Measurements from ENCODE around the gene HSPA4L.
A peak's percentile ranks its signal among the peaks of the same experiment; 100 is the strongest.

The HSPA4L gene

GRCh38 chr4:127782275-127783025 is at the start of gene HSPA4L:
Gene HSPA4L, plus strand, starts transcription at chr4:127782322. Its CDS starts 229 bp downstream, at chr4:127782551.
- DNase-seq (ENCODE audit: low spot score), result peak; percentile 16

- DNase-seq (ENCODE audit: low spot score), result peak; percentile 19
These were observed 49.3 kb upstream of the HSPA4L start for GRCh38 chr4:127732623-127733328.

DNA sequence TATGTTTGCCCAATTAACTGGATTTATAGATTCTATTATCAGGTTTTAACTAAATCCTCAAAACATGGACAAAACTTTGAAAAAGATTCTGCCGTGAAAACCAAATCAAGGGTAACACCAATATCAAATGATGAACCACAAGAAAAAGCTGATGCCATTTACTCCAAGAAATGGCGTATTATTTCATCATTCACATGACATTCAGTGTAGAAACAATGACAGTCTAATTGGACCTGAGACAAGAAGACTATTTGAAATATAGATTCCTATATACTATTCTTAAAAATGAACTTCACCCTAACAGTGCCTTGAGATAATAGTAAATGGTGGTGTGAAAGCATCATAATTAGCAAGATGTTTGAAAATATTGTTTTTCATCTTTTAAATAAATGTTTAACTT is 47.1 kb upstream of the HSPA4L start:
- no peak for DNase-seq (ENCODE audit: low spot score)

DNA sequence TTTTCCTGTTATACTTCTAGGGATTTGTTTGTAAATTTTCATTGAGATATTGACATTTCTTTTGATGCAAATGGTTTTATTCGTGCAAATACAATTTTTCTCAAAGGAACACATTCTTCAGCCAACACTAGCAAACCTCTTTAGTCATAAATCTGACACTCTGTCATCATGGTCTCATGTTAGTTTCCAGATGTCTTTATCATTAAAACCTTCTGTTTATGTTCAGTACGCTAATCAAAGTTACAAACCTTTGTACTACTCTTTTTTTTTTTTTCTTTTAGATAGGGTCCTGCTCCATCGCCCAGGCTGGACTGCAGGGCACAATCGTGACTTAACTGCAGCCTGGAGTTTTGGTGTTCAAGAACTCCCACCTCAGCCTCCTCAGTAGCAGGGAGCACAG is 44.8 kb upstream of the HSPA4L start:
- DNase-seq (ENCODE audit: low spot score), result no peak

DNA sequence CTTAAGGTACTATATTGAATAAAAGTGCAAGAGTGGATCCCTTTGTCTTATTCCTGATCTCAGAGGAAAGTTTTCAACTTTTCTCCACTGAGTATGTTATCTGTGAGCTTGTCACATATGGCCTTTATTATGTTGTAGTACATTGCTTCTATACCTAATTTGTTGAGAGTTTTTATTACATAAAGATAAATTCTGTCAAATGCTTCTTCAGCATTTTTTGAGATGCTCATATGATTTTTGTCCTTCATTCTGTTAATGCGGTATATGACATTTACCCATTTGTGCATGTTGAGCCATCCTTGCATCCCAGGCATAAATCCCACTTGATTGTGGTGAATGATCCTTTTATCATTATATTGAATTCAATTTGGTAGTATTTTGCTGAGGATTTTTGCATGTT is 40.9 kb upstream of the HSPA4L start:
- no peak for DNase-seq (ENCODE audit: low spot score)

- no peak for DNase-seq (ENCODE audit: low spot score)
These were observed 34.2 kb upstream of the HSPA4L start for GRCh38 chr4:127747883-127748282.

- DNase-seq (ENCODE audit: low spot score), result no peak
These were observed 33.2 kb upstream of the HSPA4L start for GRCh38 chr4:127748957-127749356.

DNA sequence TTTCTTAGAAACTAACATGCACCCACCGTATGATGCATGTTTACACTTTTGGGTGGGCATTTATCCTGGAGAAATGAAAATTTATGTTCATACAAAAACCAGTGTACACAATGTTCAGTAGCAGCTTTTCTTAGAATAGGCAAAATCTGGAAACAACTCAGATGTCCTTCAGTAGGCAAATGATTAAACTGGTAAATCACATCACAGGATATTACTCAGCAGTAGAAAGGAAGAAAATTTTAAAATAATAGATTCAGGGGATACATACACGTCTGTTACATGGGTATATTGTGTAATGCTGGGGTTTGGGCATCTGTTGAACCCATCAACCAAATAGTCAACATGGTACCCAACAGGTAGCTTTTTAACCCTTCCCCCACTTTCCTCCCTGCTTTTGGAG is 25.2 kb upstream of the HSPA4L start:
- no peak for DNase-seq (ENCODE audit: low spot score)

GRCh38 chr4:127759228-127759820 is 22.8 kb upstream of the HSPA4L start:
- no peak for DNase-seq (ENCODE audit: low spot score)

DNA sequence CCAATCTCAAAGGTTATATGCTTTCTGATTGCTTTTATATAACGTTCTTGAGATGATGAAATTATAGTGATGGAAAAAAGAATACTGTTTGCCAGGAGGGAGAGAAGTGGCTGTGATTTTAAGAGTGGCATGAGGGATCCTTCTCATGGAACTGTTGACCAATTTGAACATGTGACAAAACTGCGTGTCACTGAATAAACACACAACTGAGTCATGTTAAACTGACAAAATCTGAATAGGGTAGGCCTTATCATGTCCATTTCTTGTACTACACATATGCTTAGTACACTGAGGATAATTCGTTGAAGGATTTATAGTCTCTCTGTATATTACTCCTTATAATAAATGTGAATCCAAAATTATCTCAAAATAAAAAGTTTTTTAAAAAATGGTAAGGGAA is 22.2 kb upstream of the HSPA4L start:
- DNase-seq (ENCODE audit: low spot score), result no peak

DNA sequence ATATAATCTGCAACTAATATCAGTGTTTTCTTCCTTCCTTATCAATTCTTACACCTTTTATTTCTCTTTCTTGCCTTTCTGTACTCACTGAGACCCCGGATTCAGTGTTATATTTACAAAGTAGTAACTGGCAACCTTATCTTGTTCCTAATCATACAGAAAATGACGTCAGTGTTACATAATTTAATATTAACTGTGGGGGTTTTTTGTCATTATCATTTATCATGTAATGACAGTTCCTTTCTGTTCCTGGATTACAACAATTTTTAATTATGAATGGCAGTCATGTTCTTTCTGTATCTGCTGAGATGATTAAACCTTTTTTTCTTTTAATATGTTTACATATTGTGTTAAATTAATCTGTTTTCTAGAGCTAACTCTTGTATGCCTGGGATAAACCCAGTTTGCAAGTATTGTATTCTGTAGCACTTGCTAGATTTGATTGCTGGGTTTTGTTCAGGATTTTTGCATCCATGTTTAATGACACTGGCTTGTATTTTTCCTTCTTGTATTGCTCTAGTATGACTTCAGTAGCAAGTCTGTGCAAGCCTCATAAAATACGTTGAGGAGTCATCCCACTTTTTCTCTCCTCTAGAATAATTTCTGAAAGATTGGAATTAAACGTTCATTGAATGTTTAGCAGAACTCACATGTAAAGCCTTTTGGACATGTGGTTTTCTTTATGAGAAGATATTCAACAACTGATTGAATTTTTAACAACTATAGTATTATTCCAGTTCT is 10.4 kb upstream of the HSPA4L start:
- DNase-seq (ENCODE audit: low spot score), result no peak

DNA sequence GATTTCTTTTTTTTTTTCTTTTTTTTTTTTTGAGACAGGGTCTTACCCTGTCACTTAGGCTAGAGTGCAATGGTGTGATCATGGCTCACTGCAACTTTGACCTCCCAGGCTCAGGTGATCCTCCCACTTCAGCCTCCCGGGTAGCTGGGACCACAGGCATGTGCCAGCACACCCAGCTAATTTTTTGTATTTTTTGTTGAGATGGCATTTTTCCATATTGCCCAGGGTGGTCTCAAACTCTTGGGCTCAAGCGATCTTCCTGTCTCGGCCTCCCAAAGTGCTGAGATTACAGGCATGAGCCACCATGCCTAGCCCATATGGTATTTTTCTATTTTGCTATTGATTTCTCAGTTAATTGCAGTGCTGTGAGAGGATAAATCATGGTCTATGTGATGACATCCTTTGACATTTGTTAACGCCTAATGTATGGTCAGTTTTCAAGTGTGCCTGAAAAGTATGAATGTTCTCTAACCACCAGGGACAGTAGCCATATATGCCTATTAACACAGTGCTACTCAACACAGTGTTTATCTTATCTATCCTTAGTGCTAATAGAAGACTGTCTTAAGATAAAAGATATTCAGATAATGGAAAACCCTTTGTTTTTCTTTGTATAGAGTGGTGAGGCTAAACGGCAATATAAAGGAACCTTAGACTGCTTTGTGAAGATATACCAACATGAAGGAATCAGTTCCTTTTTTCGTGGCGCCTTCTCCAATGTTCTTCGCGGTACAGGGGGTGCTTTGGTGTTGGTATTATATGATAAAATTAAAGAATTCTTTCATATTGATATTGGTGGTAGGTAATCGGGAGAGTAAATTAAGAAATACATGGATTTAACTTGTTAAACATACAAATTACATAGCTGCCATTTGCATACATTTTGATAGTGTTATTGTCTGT is 9.1 kb upstream of the HSPA4L start:
- DNase-seq (ENCODE audit: low spot score), result no peak

DNA sequence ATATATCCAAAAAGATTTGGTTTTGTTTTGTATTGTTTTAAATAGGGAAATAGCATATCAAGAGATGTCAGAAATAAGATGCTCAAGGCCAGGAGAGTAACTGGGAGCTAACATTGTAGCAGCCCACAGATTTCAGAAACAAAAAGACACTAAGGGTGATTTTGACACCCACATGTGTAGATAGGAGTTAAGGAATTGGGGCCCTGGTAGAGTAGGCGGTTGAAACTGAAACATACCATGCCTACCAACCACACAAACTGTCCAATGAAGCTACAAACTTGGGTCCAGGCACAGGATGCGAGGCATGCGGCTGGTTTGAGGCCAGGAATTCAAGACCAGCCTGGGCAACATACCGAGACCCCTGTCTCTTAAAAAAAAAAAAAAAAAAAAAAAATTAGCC is 6.3 kb upstream of the HSPA4L start:
- DNase-seq (ENCODE audit: low spot score), result no peak

DNA sequence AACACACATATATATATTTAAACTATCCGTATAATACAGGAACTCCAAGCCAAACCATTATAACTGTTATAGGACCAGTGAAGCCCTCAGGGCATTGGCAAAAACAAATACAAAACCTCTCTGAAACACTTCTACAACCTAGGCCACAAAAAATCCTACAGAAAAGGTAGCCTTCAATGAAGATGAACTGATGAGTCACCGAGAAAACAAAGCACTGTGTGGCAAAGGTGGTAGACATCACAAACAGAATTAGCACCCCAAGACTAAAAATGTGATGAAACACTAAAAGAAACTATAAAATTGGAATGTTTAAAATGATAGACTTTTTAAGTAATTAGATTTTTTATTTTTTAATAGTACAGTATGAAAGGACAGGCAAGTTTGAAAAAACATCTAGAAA is 5.5 kb upstream of the HSPA4L start:
- DNase-seq (ENCODE audit: low spot score), result no peak

- no peak for DNase-seq (ENCODE audit: low spot score)
These were observed 4.6 kb upstream of the HSPA4L start for GRCh38 chr4:127777487-127777886.

DNA sequence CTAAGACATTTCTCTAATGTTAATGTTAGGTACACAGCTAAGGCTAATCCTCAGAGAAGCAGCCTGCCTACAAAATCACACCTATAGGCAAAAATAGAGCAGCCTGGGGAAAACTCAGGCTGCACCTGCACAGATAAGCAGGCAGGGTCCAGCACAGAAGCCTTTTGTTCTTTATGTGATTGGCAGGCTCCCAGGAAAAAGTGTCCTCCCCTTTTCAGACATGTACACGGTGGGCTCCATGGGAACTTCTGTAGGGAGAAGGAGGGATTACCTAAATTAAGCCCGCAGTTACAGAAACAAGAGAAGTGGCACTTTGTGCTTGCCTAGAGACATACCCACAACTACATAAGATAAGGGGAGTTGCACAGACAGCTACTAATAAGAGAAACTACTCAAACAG is 4.0 kb upstream of the HSPA4L start:
- DNase-seq (ENCODE audit: low spot score), result no peak

- no peak for DNase-seq (ENCODE audit: low spot score)
These were observed 1.5 kb upstream of the HSPA4L start for GRCh38 chr4:127780598-127780997.

DNA sequence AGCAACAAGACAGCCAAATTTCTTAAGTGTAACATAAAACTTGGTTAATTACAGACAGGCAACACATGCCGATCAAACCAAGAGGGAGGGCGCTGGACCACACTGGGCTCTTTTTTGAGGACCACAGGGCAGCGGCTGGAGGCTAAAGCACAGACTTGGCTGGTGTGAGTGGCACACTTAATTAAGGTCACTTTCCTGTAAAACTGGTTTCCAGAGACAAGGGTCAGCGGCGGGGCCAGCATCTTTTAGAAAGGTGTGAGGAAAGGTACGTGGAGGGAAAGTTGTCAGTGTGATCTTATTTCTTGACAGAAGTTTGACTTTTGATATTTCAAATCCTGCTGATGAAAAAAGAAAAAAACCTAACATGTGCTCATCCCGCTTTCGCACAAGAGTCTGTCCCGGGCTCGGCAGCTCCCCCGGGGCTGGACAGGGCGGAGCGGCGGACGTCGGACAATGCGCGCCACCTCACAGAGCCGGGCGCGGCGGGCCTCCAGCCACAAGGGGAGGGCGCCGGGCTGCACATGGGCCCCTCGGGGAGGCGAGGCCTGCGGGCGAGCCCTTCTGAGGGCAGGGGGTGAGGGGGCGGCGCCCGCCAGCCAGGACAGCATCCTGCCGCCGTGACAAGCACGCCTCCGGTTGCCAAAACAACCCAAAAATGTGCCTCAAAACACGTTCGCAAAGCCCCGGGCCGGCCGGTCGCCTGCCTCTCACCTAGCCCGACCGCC is 660 bp upstream of the HSPA4L start:
- peak; percentile 17 for DNase-seq (ENCODE audit: low spot score)

- peak; percentile 49 for DNase-seq (ENCODE audit: low spot score)
These were observed 172 bp upstream of the HSPA4L start for GRCh38 chr4:127782025-127782274.

GRCh38 chr4:127783026-127783769 is 1.1 kb downstream of the HSPA4L start:
- DNase-seq (ENCODE audit: low spot score), result peak; percentile 14

All from HuH-7.5 (cell line).